ENCODE data around the gene OMP. TPM values are rescaled to one million over a fixed set of nuclear protein-coding genes. Genes with fewer than 3 reads are reported as not detected.

OMP gene
- polyA plus RNA-seq, 1 donor from 2014 or later, result not detected

DNA sequence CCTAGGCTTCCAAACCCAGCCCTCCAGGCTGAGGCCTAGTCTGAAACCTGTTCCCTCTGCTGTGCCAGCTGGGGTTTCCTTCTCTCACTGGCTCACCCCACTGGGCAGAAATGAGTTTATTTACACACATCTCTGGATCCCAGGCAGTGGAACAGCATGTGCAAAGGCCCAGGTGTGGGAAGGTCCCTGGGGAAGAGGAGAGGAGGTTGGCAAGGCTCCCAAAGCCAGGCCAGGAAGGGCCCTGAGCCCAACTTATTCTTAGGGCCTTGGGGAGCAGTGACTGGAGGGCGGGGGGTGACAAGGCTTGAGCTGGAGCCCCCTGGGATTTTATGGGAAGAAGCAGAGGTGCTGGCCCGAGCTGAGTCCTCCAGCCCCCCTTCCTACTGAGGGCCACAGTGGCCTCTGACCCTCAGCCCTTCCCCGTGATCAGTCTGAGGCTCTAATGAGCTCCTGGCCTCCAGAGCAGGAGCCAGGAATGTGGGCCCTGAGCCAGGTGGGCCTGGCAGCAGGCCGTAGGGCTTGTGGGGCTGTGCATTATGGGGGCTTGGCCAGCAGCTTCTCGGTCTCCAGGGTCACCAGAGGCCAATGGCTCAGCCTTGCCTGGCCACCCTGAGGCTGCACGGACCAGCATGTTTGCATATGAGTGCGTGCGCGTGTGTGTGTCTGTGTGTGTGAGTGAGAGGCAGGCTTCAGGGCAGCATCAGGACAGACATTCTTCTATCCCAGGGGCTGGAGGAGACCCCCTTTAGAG lies 28.3 kb downstream of the OMP start:
- Histone ChIP-seq H3F3A (ENCODE audit: insufficient read depth, low read length, poor library complexity, severe bottlenecking) (no peaks in the 10 kb centered on the region), H3K4me2 (ENCODE audit: low read length) (no peak overlapping the region), H3K27me3 (ENCODE audit: insufficient read depth, low read depth, low read length) (no peaks in the 10 kb centered on the region), H3K27ac (ENCODE audit: low read length) (no peak overlapping the region), H3K9me3 (ENCODE audit: low read length) (no peaks in the 10 kb centered on the region), H3K79me2 (replicated peaks; ENCODE audit: insufficient read depth, low read length) (no peaks in the 10 kb centered on the region), H3K9me2 (ENCODE audit: insufficient read depth, low read length) (no peaks in the 10 kb centered on the region), H3K9ac (ENCODE audit: low read length) (no peak overlapping the region), H3K4me3 (ENCODE audit: low read length) (no peak overlapping the region), H4K20me1 (ENCODE audit: insufficient read depth) (no peaks in the 10 kb centered on the region), H3K36me3 (ENCODE audit: insufficient read depth, low read length) (no peaks in the 10 kb centered on the region), H2AFZ (ENCODE audit: low read depth, low read length) (no peak overlapping the region)
- no peak for TF ChIP-seq TAF1 (IDR thresholded peaks at IDR 0.05; ENCODE audit: low read depth)
- TF ChIP-seq MXI1 (conservative IDR thresholded peaks at IDR 0.05; ENCODE audit: poor library complexity, severe bottlenecking), result no peak
- TF ChIP-seq POLR2AphosphoS5 (IDR thresholded peaks at IDR 0.05), result no peak
- no peak for TF ChIP-seq EP300 (conservative IDR thresholded peaks at IDR 0.05; ENCODE audit: poor library complexity, severe bottlenecking)
- TF ChIP-seq, protein P1, sequence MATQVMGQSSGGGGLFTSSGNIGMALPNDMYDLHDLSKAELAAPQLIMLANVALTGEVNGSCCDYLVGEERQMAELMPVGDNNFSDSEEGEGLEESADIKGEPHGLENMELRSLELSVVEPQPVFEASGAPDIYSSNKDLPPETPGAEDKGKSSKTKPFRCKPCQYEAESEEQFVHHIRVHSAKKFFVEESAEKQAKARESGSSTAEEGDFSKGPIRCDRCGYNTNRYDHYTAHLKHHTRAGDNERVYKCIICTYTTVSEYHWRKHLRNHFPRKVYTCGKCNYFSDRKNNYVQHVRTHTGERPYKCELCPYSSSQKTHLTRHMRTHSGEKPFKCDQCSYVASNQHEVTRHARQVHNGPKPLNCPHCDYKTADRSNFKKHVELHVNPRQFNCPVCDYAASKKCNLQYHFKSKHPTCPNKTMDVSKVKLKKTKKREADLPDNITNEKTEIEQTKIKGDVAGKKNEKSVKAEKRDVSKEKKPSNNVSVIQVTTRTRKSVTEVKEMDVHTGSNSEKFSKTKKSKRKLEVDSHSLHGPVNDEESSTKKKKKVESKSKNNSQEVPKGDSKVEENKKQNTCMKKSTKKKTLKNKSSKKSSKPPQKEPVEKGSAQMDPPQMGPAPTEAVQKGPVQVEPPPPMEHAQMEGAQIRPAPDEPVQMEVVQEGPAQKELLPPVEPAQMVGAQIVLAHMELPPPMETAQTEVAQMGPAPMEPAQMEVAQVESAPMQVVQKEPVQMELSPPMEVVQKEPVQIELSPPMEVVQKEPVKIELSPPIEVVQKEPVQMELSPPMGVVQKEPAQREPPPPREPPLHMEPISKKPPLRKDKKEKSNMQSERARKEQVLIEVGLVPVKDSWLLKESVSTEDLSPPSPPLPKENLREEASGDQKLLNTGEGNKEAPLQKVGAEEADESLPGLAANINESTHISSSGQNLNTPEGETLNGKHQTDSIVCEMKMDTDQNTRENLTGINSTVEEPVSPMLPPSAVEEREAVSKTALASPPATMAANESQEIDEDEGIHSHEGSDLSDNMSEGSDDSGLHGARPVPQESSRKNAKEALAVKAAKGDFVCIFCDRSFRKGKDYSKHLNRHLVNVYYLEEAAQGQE (IDR thresholded peaks at IDR 0.05; ENCODE audit: borderline replicate concordance), result no peak
- TF ChIP-seq SMC3 (conservative IDR thresholded peaks at IDR 0.05; ENCODE audit: poor library complexity), result no peak
- TF ChIP-seq, protein P2, sequence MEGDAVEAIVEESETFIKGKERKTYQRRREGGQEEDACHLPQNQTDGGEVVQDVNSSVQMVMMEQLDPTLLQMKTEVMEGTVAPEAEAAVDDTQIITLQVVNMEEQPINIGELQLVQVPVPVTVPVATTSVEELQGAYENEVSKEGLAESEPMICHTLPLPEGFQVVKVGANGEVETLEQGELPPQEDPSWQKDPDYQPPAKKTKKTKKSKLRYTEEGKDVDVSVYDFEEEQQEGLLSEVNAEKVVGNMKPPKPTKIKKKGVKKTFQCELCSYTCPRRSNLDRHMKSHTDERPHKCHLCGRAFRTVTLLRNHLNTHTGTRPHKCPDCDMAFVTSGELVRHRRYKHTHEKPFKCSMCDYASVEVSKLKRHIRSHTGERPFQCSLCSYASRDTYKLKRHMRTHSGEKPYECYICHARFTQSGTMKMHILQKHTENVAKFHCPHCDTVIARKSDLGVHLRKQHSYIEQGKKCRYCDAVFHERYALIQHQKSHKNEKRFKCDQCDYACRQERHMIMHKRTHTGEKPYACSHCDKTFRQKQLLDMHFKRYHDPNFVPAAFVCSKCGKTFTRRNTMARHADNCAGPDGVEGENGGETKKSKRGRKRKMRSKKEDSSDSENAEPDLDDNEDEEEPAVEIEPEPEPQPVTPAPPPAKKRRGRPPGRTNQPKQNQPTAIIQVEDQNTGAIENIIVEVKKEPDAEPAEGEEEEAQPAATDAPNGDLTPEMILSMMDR (IDR thresholded peaks at IDR 0.05; ENCODE audit: poor library complexity, severe bottlenecking), result no peak
- no peak for TF ChIP-seq EZH2 (IDR thresholded peaks at IDR 0.05; ENCODE audit: borderline replicate concordance, insufficient read depth, low read length, poor library complexity, severe bottlenecking)
- TF ChIP-seq RAD21 (conservative IDR thresholded peaks at IDR 0.05), result no peak

- H3K9me2 ChIP-seq (ENCODE audit: insufficient read depth, low read length), result no peaks in the 10 kb centered on the region
- no peaks in the 10 kb centered on the region for H3K9me3 ChIP-seq (ENCODE audit: low read length)
- no peak overlapping the region for H3K4me3 ChIP-seq (ENCODE audit: low read length)
- H4K20me1 ChIP-seq (ENCODE audit: insufficient read depth), result no peaks in the 10 kb centered on the region
- no peaks in the 10 kb centered on the region for H3K36me3 ChIP-seq (ENCODE audit: insufficient read depth, low read length)
- H3K27ac ChIP-seq (ENCODE audit: low read length), result no peak overlapping the region
- no peak overlapping the region for H3K9ac ChIP-seq (ENCODE audit: low read length)
- no peak for TF ChIP-seq TAF1 (IDR thresholded peaks at IDR 0.05; ENCODE audit: low read depth)
- TF ChIP-seq POLR2AphosphoS5 (IDR thresholded peaks at IDR 0.05), result no peak
- TF ChIP-seq, protein P1 (IDR thresholded peaks at IDR 0.05; ENCODE audit: borderline replicate concordance), result no peak
- TF ChIP-seq RAD21 (conservative IDR thresholded peaks at IDR 0.05), result no peak
- no peak for TF ChIP-seq MXI1 (conservative IDR thresholded peaks at IDR 0.05; ENCODE audit: poor library complexity, severe bottlenecking)
- TF ChIP-seq EZH2 (IDR thresholded peaks at IDR 0.05; ENCODE audit: borderline replicate concordance, insufficient read depth, low read length, poor library complexity, severe bottlenecking), result no peak
- TF ChIP-seq EP300 (conservative IDR thresholded peaks at IDR 0.05; ENCODE audit: poor library complexity, severe bottlenecking), result no peak
- no peak overlapping the region for H2AFZ ChIP-seq (ENCODE audit: low read depth, low read length)
- H3K79me2 ChIP-seq (replicated peaks; ENCODE audit: insufficient read depth, low read length), result no peaks in the 10 kb centered on the region
- H3F3A ChIP-seq (ENCODE audit: insufficient read depth, low read length, poor library complexity, severe bottlenecking), result no peaks in the 10 kb centered on the region
- H3K4me2 ChIP-seq (ENCODE audit: low read length), result no peak overlapping the region
- no peaks in the 10 kb centered on the region for H3K27me3 ChIP-seq (ENCODE audit: insufficient read depth, low read depth, low read length)
Observed at GRCh38 chr11:77131560-77131959, 28.9 kb downstream of the OMP start.
